MCF 10A (cell line): ENCODE results near the gene RMND5B. TPM values are rescaled to one million over a fixed set of nuclear protein-coding genes. Genes with fewer than 3 reads are reported as not detected.
A peak's percentile ranks its signal among the peaks of the same experiment; 100 is the strongest.

ENCODE experiments used
- BruUV-seq: library from RNA; stranded (reverse); fragments of 400-500 nt; replicated peaks from 2 replicates; lab custom pipeline; 2021; lab: Mats Ljungman, UMichigan
- CTCF ChIA-PET: fragments of 300-600 bp; sonication (Branson Sonifier 250); formaldehyde crosslinking; extraction: SDS; loops from one replicate; lab custom pipeline; 2021; ENCODE audit warnings: antibody characterized with exemption, inconsistent platforms; lab: Yijun Ruan, JAX
- POLR2A ChIA-PET: fragments of 300-600, 350-650 bp; sonication (Branson Sonifier 250); formaldehyde crosslinking; extraction: SDS; loops from one replicate; lab custom pipeline; 2020; ENCODE audit warnings: antibody characterized with exemption, inconsistent platforms; lab: Yijun Ruan, JAX
- DNase-seq: peaks from one replicate; pipeline ENCODE4 v3.0.0-alpha.2; 2018; ENCODE audit not compliant: unreplicated experiment
- H3K27ac Mint-ChIP-seq: one replicate; pipeline ENCODE4 v1.8.0; 2022; ENCODE audit warnings: mild to moderate bottlenecking, low read depth, mixed read lengths; ENCODE audit not compliant: unreplicated experiment
- H3K27me3 Mint-ChIP-seq: one replicate; pipeline ENCODE4 v1.8.0; 2022; ENCODE audit warnings: mixed read lengths; ENCODE audit not compliant: insufficient read depth, unreplicated experiment
- H3K36me3 Mint-ChIP-seq: one replicate; pipeline ENCODE4 v1.8.0; 2022; ENCODE audit warnings: mild to moderate bottlenecking, moderate library complexity, mixed read lengths; ENCODE audit not compliant: insufficient read depth, unreplicated experiment
- H3K4me1 Mint-ChIP-seq: one replicate; pipeline ENCODE4 v1.8.0; 2022; ENCODE audit warnings: mixed read lengths; ENCODE audit not compliant: insufficient read depth, unreplicated experiment
- H3K4me3 Mint-ChIP-seq: one replicate; pipeline ENCODE4 v1.8.0; 2022; ENCODE audit warnings: mild to moderate bottlenecking, moderate library complexity, mixed read lengths; ENCODE audit not compliant: unreplicated experiment
- H3K9me3 Mint-ChIP-seq: one replicate; pipeline ENCODE4 v1.8.0; 2022; ENCODE audit warnings: mixed read lengths; ENCODE audit not compliant: unreplicated experiment
- CTCF ChIP-seq: fragments of 200-600 bp; IDR thresholded peaks from one replicate; pipeline ENCODE4 v1.8.0; 2022; ENCODE audit warnings: antibody characterized with exemption, mild to moderate bottlenecking; ENCODE audit not compliant: unreplicated experiment
- intact Hi-C: fragments of 100-400 bp; cut with micrococcal nuclease; formaldehyde crosslinking; loops from 2 replicates; pipeline ENCODE4 v1.14.1; 2022
- total RNA-seq: library from RNA; stranded (reverse); gene quantifications from 2 replicates; pipeline ENCODE4 v1.2.3, GENCODE V29; 2022

The RMND5B gene
- total RNA-seq, 1 experiment from 2014 or later: 53.0 TPM

DNA sequence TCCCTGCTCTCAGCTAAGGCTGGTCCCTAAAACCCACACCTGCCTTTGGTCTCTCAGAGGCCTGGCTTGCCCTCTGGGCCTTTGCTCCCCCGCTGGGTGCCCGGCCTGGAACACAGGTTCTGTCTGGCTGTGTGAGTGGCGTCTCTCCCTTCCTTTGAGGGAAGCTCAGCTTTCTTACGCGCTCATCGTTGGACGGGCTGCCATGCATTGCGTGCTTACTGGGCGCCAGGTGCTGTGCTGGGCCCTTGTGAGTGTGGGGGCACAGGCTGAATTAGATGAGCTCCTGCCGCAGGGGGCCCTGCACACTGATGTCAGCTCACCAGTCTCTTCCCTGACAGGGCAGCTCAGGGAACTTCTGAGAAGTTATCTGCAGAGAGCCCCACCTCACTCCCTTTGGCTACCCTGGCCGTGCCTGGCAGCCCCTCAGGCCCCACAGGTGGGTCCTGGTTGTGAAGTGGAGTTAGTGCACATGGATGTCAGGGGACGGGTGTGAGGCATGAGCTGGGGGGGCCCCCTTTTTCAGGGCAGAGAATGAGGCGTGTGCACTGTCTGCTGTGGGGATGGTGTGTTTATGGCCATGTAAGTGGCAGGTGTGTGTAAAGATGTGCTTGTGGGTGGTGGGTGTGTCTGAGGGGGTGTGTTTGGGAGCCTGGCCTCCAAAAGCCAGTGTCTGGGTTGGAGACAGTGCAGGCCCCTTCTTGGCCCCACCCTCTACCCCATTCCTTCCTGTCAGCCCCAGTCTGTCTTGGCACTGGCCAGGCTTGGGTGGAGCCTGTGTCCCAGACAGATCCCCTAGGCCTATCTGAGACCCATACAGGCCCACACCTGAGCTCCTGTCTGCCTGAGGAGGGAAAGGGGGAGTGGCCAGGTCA is 7.5 kb upstream of the RMND5B start:
- ChIA-PET POLR2A (no interaction called here), CTCF (interaction anchor here (0.8 to 3.1 kb wide), 5 partner anchors 12 to 48 kb away, joined by 3 to 11 read pairs (median 5); no protein-coding TSS in a partner anchor)
- TF ChIP-seq CTCF: no peak
- no peaks in the 10 kb centered on the region for H3K4me1 Mint-ChIP-seq
- H3K27me3 Mint-ChIP-seq: no peaks in the 10 kb centered on the region
- intact Hi-C loops: no loop called here
- no peak overlapping the region for H3K4me3 Mint-ChIP-seq
- no peaks in the 10 kb centered on the region for H3K9me3 Mint-ChIP-seq
- no peaks in the 10 kb centered on the region for H3K36me3 Mint-ChIP-seq
- no TSS peak for BruUV-seq
- H3K27ac Mint-ChIP-seq: no peak overlapping the region
- peak; percentile 37 for DNase-seq

GRCh38 chr5:178123966-178124925 is 6.6 kb upstream of the RMND5B start:
- intact Hi-C loops: no loop called here
- TF ChIP-seq CTCF: no peak
- Mint-ChIP-seq H3K27me3 (no peaks in the 10 kb centered on the region), H3K27ac (no peak overlapping the region), H3K4me1 (no peaks in the 10 kb centered on the region), H3K4me3 (no peak overlapping the region), H3K36me3 (no peaks in the 10 kb centered on the region), H3K9me3 (no peaks in the 10 kb centered on the region)
- DNase-seq: no peak
- POLR2A ChIA-PET: no interaction called here
- CTCF ChIA-PET: interaction anchor here (0.9 to 3.1 kb wide), 4 partner anchors 13 to 616 kb away, joined by 3 to 11 read pairs (median 5); no protein-coding TSS in a partner anchor
- BruUV-seq: no TSS peak

- H3K27ac Mint-ChIP-seq: no peak overlapping the region
- ChIA-PET POLR2A (no interaction called here), CTCF (interaction anchor here (3.1 kb wide), 1 partner anchor 50 kb away, joined by 11 read pairs; no protein-coding TSS in a partner anchor)
- DNase-seq: no peak
- no peaks in the 10 kb centered on the region for H3K36me3 Mint-ChIP-seq
- H3K4me1 Mint-ChIP-seq: no peaks in the 10 kb centered on the region
- no peak overlapping the region for H3K4me3 Mint-ChIP-seq
- TF ChIP-seq CTCF: no peak
- intact Hi-C loops: no loop called here
- no TSS peak for BruUV-seq
- no peaks in the 10 kb centered on the region for H3K9me3 Mint-ChIP-seq
- no peaks in the 10 kb centered on the region for H3K27me3 Mint-ChIP-seq
Measured at GRCh38 chr5:178125253-178125906, 5.4 kb upstream of the RMND5B start.
